Retinal pigment epithelial cell (primary cell): ENCODE data around the gene RCL1.

ENCODE experiments used
- DNase-seq: peaks from one replicate; pipeline ENCODE4 v3.0.0-alpha.2; 2010; ENCODE audit warnings: low read depth
- H3K4me3 ChIP-seq: 2 replicates; pipeline ENCODE4 v1.5.1; 2011; ENCODE audit warnings: mild to moderate bottlenecking, low read length, control low read depth, moderate library complexity
- TF ChIP-seq, protein P1 (sequence below): conservative IDR thresholded peaks from 2 replicates; pipeline ENCODE4 v1.5.1; 2011; ENCODE audit warnings: low read depth, low read length, control low read depth, inconsistent platforms

RCL1 gene

DNA sequence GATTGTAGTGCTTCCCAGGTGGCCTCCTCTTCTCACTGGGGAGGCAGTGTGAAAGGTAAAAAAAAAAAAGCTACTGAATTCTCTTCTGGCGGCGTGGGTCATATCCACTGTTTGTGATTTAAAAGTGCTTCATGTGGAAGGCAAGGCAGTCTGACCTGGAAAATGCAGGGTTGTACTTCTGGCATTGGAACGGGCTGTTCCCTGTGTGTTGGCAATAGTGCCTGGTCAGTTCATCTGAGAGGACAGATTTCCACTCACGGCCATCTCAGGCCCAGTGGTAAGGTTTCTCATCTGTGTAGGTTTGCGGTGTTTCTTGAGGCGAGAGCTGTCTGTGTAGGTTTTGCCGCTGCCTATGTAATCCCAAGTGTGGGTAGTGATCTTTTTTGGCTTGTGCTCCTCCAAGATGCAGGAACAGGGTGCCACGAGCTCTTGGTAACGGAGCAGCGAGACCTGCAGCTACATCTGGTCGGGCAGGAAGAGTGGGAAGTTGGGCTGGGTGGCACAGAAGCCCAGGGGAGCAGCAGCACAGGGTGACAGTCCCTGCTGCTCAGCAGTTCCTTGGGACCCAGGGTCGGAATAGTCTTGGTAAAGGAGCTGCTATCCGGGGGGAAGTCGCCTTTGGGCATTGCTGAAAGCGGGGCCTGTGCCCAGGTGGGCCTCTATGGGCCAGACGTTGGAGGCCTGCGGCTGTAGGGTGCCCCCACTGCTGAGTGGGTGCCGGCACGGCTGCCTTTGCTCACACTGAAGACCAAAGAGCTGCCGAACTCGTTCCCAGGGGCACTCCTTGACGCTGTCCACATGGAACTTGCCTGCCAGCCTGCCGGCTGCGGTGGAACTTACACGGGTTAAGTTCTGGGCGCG is 11.2 kb downstream of the RCL1 start:
- no peak overlapping the region for H3K4me3 ChIP-seq
- TF ChIP-seq, protein P1, sequence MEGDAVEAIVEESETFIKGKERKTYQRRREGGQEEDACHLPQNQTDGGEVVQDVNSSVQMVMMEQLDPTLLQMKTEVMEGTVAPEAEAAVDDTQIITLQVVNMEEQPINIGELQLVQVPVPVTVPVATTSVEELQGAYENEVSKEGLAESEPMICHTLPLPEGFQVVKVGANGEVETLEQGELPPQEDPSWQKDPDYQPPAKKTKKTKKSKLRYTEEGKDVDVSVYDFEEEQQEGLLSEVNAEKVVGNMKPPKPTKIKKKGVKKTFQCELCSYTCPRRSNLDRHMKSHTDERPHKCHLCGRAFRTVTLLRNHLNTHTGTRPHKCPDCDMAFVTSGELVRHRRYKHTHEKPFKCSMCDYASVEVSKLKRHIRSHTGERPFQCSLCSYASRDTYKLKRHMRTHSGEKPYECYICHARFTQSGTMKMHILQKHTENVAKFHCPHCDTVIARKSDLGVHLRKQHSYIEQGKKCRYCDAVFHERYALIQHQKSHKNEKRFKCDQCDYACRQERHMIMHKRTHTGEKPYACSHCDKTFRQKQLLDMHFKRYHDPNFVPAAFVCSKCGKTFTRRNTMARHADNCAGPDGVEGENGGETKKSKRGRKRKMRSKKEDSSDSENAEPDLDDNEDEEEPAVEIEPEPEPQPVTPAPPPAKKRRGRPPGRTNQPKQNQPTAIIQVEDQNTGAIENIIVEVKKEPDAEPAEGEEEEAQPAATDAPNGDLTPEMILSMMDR, result no peak
- no peak for DNase-seq

DNA sequence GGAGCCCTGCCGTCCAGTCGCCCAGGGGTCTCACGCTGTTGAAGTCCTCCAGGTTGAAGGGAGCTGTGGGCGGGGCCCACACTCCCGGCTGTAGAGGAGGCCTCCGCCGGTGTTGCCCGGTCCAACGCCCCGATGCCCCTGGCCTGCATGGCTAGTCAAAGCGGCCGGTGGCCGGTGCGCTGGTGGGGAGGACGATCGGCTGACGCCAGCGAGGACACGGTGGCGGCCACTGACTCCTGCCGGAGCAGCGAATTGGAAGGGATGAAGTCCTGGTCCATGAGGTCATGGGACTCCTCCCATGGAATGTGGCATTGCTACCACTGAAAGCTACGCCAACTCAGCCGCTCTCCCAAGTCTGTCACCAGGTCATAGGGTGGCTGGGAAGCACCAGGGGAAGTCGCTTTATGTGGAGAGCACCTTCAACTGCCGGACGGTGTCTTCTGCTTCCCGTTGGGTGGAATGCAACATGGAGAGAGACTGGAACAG is 11.8 kb downstream of the RCL1 start:
- no peak for DNase-seq
- H3K4me3 ChIP-seq, result no peak overlapping the region
- TF ChIP-seq, protein P1, result no peak

DNA sequence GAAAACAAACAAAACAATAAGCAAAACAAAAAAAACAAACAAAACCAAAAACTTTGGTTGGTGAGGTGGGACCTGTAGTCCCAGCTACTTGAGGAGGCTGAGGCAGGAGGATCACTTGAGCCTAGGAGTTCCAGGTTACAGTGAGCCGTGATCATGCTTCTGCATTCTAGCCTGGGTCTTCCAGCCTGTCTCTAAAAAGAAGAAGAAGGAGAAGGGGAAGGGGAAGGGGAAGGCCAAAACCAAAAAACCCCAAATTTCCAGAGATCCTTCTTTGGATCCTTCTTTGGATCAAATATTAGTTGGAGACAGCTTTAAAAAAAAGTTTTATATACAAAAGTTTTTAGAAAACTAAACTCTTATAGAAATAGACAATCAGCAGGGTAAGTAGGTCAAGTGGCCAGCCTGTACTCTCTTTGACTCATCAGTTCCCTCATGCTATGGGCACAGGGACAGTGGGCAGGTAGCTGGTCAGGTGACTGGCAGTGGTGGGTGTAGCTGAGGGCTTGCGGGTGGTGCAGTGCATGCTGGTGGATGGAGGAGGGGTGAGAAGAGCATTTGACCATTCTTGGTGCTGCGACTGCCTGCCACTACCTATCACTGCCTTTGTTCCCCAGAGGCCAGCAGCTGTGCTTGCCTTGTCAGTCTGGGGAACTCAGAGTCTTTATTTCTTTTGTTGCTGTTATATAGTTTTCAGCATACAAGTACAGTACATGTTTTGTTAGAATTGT is 12.6 kb downstream of the RCL1 start:
- TF ChIP-seq, protein P1, result no peak
- no peak for DNase-seq
- H3K4me3 ChIP-seq, result no peak overlapping the region

DNA sequence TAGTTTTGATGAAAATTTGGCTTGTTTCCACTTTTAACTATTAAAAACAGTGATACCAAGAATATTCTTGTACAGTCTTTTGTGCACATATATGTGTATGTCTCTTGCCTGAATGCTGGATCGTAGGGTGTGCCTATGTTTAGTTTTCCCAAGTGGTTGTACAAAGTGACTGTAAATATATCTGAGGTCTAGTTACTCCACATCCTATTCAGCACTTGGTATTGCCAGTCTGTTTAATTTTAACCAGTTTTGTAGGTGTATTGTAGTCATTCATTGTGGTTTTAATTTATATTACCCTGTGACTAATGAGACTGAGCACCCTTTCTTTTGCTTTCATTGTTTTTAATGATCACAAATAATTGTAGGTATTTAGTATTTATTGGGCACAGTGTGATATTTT is 17.8 kb downstream of the RCL1 start:
- H3K4me3 ChIP-seq, result no peak overlapping the region
- DNase-seq, result no peak
- TF ChIP-seq, protein P1, result no peak

DNA sequence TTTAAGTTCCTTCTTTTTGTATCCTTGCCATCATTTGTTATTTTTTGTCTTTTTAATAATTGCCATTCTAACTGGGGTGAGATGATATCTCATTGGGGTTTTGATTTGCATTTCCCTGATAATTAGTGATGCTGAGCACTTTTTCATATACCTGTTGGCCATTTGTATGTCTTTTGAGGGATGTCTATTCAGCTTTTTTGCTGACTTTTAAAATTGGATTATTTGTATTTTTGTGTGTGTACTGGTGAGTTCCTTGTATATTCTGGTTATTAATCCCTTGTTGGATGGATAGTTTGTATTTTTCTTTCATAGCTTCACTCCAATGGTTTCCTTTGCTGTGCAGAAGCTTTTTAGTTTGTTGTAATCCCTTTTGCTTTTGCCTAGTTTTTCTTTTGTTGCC is 19.1 kb downstream of the RCL1 start:
- TF ChIP-seq, protein P1, result no peak
- DNase-seq, result no peak
- no peak overlapping the region for H3K4me3 ChIP-seq

DNA sequence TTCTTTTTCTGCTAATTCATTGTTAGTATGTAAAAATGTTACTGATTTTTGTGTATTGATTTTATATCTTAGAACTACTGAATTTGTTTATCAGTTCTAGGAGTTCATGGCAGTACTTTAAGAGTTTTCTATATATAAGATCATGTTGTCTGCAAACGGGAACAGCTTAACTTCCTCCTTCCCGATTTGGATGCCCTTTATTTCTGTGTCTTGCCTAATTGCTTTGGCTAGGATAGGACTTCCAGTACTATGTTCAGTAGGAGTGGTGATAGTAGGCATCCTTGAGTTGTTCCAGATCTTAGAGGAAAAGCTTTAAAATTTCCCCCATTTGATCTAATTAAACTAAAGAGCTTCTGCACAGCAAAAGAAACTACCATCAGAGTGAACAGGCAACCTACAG is 20.1 kb downstream of the RCL1 start:
- DNase-seq, result no peak
- TF ChIP-seq, protein P1, result no peak
- no peak overlapping the region for H3K4me3 ChIP-seq
